ENCODE measurements around the gene VCL. TPM values are rescaled to one million over a fixed set of nuclear protein-coding genes. Genes with fewer than 3 reads are reported as not detected.

The VCL gene
- total RNA-seq, 1 experiment from 2014 or later = 495 TPM

- POLR2A ChIA-PET = interaction anchor here (0.7 kb wide), 1 partner anchor 47 kb away, joined by 9 read pairs; no protein-coding TSS in a partner anchor
- in situ Hi-C loops (cut with HindIII; ENCODE audit: low pct_unique_long_range_greater_than_20kb, low sequenced_read_pairs) = no loop called here
- BruUV-seq (replicated peaks) = no TSS peak
- H3K36me3 ChIP-seq (ENCODE audit: control insufficient read depth, insufficient read depth, low read length) = no peaks in the 10 kb centered on the region
- DNase-seq (ENCODE audit: low read depth, low spot score) (no peak), ATAC-seq (peak; percentile 61)
- no peak overlapping the region for H3K4me3 ChIP-seq (ENCODE audit: low read depth in 2 of 2, low read length in 2 of 2)
- H3K27ac ChIP-seq (ENCODE audit: low read length) = peak overlapping the region; percentile 70
- intact Hi-C loops (cut with micrococcal nuclease; ENCODE audit: unreplicated experiment) = no loop called here
- CTCF ChIA-PET = interaction anchor here (0.8 to 1.4 kb wide), 4 partner anchors 12 to 71 kb away, joined by 3 to 7 read pairs (median 4); no protein-coding TSS in a partner anchor
- TF ChIP-seq REST (IDR thresholded peaks at IDR 0.05; ENCODE audit: insufficient read depth in 1 of 2, low read depth in 2 of 2, low read length in 1 of 2) = no peak
- no peak for TF ChIP-seq CTCF (IDR thresholded peaks at IDR 0.05)
- TF ChIP-seq SIN3A (IDR thresholded peaks at IDR 0.05; ENCODE audit: borderline replicate concordance, insufficient read depth, low read depth, low read length) = no peak
- 0 out of 2 replicates have a peak, but pooled peaks have one; percentile 20 for TF ChIP-seq TCF7L2 (IDR thresholded peaks at IDR 0.05; ENCODE audit: low read depth, low read length)
- no peak for TF ChIP-seq POLR2AphosphoS5 (IDR thresholded peaks at IDR 0.05; ENCODE audit: low read depth, low read length)
- peaks cover 24% of the 10 kb centered on the region for H3K4me1 ChIP-seq (ENCODE audit: control insufficient read depth, insufficient read depth, low read length)
- H3K27me3 ChIP-seq (ENCODE audit: control insufficient read depth, insufficient read depth, low read length) = no peaks in the 10 kb centered on the region
- H3K9me3 ChIP-seq (ENCODE audit: control insufficient read depth, insufficient read depth, low read depth, low read length) = no peaks in the 10 kb centered on the region
These were observed 41.2 kb upstream of the VCL start for GRCh38 chr10:73956476-73957359.

- intact Hi-C loops (cut with micrococcal nuclease; ENCODE audit: unreplicated experiment) (no loop called here), in situ Hi-C loops (cut with HindIII; ENCODE audit: low pct_unique_long_range_greater_than_20kb, low sequenced_read_pairs) (loop anchor here (10.0 kb wide), 1 partner anchor 55 kb away; no protein-coding TSS in a partner anchor)
- no peak overlapping the region for H3K4me3 ChIP-seq (ENCODE audit: low read depth in 2 of 2, low read length in 2 of 2)
- no peaks in the 10 kb centered on the region for H3K9me3 ChIP-seq (ENCODE audit: control insufficient read depth, insufficient read depth, low read depth, low read length)
- peak overlapping the region; percentile 29 for H3K27ac ChIP-seq (ENCODE audit: low read length)
- peaks cover 33% of the 10 kb centered on the region for H3K4me1 ChIP-seq (ENCODE audit: control insufficient read depth, insufficient read depth, low read length)
- no peaks in the 10 kb centered on the region for H3K27me3 ChIP-seq (ENCODE audit: control insufficient read depth, insufficient read depth, low read length)
- no peaks in the 10 kb centered on the region for H3K36me3 ChIP-seq (ENCODE audit: control insufficient read depth, insufficient read depth, low read length)
- TF ChIP-seq REST (IDR thresholded peaks at IDR 0.05; ENCODE audit: insufficient read depth in 1 of 2, low read depth in 2 of 2, low read length in 1 of 2) = no peak
- BruUV-seq (replicated peaks) = no TSS peak
- ATAC-seq (peak; percentile 23; the same call in 1 of the 2 replicates), DNase-seq (ENCODE audit: low read depth, low spot score) (no peak)
- ChIA-PET CTCF (interaction anchor here (0.6 kb wide), 1 partner anchor 80 kb away, joined by 3 read pairs; no protein-coding TSS in a partner anchor), POLR2A (no interaction called here)
These were observed 38.3 kb upstream of the VCL start for GRCh38 chr10:73959484-73960243.

Measured in Panc1 (cell line).